ENCODE results near the gene OR51I1. TPM values are rescaled to one million over a fixed set of nuclear protein-coding genes. Genes with fewer than 3 reads are reported as not detected.

The OR51I1 gene
- total RNA-seq, 1 experiment from 2014 or later = not detected

DNA sequence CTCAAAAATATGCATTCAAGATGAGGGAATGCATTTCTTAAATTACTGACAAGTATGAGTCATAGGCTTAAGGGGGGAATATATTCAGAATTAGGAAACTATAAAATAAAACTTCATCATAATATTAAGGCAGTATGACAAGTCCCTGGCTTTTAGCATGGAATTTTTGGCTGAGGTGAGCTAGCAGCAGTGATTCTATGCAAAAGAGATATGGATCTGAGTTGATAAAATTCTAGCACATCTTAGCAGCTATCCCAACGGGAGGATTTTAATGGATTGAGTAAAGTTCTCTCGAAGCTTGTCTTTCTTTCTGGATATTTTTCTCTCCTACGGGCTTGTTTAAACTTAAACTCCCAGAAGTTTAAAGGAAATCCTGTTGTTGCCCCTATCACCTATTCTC lies 18.2 kb downstream of the OR51I1 start:
- no peak for DNase-seq (ENCODE audit: low read depth in 1 of 2, low spot score in 2 of 2)
- Histone ChIP-seq H3K36me3 (no peaks in the 10 kb centered on the region), H3K9me3 (replicated peaks) (no peaks in the 10 kb centered on the region), H3K27me3 (replicated peaks) (peaks cover 28% of the 10 kb centered on the region), H3K27ac (no peak overlapping the region), H3K4me3 (no peak overlapping the region), H3K4me1 (replicated peaks) (no peaks in the 10 kb centered on the region)

DNA sequence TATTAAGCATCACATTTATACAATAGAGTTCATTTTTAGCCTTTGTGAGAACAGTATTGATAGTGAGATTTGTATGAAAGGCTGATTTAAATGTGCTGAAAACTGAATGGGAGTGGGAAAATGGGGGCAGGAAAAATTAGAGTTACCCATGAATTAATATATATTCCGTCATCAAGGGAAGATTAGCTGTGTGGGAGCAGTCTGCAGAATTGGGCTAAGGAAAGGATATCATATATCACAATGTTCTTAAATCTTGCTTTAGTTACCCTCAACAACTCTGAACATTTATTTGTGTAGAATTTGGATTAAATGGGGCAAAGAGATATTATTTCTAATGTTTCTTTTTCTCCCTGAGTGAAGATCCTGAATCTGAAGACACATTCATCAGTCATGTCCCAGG lies 19.5 kb downstream of the OR51I1 start, which contains the start of gene OR51Q1:
Gene OR51Q1 (plus strand): TSS at position 301 of the 400 bp plus-strand sequence. CDS start 90 bp downstream, at position 391.
- DNase-seq (ENCODE audit: low read depth in 1 of 2, low spot score in 2 of 2) = no peak
- no peak within 1 kb of the TSS for H3K4me3 ChIP-seq
- H3K36me3 ChIP-seq = no peaks in the 10 kb centered on the region
- H3K9me3 ChIP-seq (replicated peaks) = no peaks in the 10 kb centered on the region
- H3K4me1 ChIP-seq (replicated peaks) = no peaks in the 10 kb centered on the region
- peaks cover 22% of the 10 kb centered on the region; the same call in 1 of the 2 replicates for H3K27me3 ChIP-seq (replicated peaks)
- H3K27ac ChIP-seq = no peak within 1 kb of the TSS

DNA sequence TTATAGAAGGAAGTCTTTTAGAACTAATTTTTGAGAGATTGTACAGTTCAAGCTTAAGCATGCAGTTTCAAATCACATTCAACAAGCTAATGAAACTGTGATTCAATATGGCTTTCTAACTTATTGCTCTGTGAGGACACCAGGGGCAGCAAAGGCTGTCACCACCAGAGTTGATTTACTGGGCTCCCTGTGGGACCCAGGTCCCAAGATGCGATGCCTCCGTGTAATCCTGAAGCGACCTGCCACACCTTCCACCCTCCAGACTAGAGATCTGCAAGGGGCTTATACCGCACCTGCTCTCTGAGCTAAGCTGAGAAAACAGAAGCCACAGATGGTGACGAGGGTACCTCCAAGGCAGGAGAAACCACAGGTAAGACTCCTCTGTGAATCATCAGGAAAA lies 20.3 kb downstream of the OR51I1 start:
- no peaks in the 10 kb centered on the region for H3K9me3 ChIP-seq (replicated peaks)
- no peak overlapping the region for H3K4me3 ChIP-seq
- H3K4me1 ChIP-seq (replicated peaks) = no peaks in the 10 kb centered on the region
- H3K27ac ChIP-seq = no peak overlapping the region
- no peaks in the 10 kb centered on the region for H3K36me3 ChIP-seq
- H3K27me3 ChIP-seq (replicated peaks) = peaks cover 19% of the 10 kb centered on the region; the same call in 1 of the 2 replicates
- no peak for DNase-seq (ENCODE audit: low read depth in 1 of 2, low spot score in 2 of 2)

DNA sequence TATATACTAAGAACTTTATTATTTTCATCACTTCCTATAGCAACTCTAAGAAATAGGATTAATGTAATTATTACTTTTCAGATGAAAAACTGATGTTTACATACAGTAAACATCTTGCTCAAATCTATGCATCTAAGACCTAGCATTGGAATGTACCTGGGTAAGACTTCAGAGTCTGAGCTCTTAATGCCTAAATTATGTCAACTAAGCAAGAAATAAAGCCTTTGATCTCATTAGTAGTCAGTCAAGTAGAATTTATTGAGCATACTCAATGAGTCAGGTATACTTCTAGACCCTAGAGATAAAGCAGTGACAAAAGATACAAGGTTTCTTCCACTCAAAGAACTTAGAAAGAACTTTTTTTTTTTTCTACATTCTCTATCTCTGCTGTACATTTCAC lies 36.1 kb downstream of the OR51I1 start:
- peaks cover 19% of the 10 kb centered on the region for H3K27me3 ChIP-seq (replicated peaks)
- H3K9me3 ChIP-seq (replicated peaks) = no peaks in the 10 kb centered on the region
- no peak for DNase-seq (ENCODE audit: low read depth in 1 of 2, low spot score in 2 of 2)

DNA sequence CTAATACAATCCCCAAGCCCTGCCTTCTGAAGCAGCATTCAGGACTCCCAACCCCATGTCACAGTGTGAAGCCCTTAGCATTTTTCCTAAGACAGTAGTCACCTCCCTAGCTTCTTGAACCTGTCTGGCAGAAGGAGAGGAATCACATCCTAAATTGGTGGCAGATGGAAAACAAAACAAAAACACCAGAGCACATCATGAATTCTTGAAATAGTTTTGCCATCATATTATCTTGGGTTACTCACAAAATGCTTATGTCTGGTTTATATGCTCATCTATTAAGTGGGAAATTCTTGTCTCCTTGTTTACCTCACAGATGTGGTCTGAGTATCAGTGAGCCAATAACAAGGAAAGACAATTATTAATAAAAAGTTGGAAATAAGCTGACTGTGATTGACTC lies 42.4 kb downstream of the OR51I1 start:
- Histone ChIP-seq H3K4me3 (no peak overlapping the region), H3K27me3 (replicated peaks) (peaks cover 23% of the 10 kb centered on the region), H3K27ac (no peak overlapping the region), H3K4me1 (replicated peaks) (no peaks in the 10 kb centered on the region), H3K9me3 (replicated peaks) (no peaks in the 10 kb centered on the region), H3K36me3 (no peaks in the 10 kb centered on the region)
- DNase-seq (ENCODE audit: low read depth in 1 of 2, low spot score in 2 of 2) = no peak

More for the DNA sequence above, 36.1 kb downstream of the OR51I1 start:
- Histone ChIP-seq H3K27ac (no peak overlapping the region), H3K4me3 (no peak overlapping the region), H3K36me3 (no peaks in the 10 kb centered on the region), H3K4me1 (replicated peaks) (no peaks in the 10 kb centered on the region)

DNA sequence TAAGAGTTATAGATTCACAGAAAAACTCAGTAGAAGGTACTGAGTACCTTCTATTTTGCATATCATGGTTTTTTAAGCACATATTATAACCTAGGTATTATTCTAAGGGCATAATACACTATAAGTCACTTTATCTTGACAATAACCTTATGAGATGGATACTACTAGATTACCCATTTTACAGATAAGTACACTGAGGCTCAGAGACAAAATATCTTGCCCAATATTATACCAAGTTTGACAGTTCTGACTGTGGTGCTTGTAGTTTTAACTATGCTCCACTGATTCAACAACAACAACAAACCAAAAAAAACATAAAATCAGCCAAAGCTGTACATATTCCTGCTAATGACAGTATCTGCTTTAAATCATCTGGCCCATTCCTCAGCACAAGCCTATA lies 47.2 kb downstream of the OR51I1 start:
- H3K27me3 ChIP-seq (replicated peaks) = peaks cover 15% of the 10 kb centered on the region
- H3K4me3 ChIP-seq = no peak overlapping the region
- H3K36me3 ChIP-seq = no peaks in the 10 kb centered on the region
- H3K4me1 ChIP-seq (replicated peaks) = no peaks in the 10 kb centered on the region
- DNase-seq (ENCODE audit: low read depth in 1 of 2, low spot score in 2 of 2) = no peak
- H3K27ac ChIP-seq = no peak overlapping the region
- H3K9me3 ChIP-seq (replicated peaks) = no peaks in the 10 kb centered on the region

Other genes with a start within 250 kb of the OR51I1 start
- gene OR51V1, start 240.8 kb downstream of the OR51I1 start, total RNA-seq (2014; rRNA removed; shearing (Covaris generic)) = not detected in 2 replicates
- gene HBB, start 214.4 kb downstream of the OR51I1 start, total RNA-seq (2014; rRNA removed; shearing (Covaris generic)) = not detected in 2 replicates
- gene HBD, start 207.0 kb downstream of the OR51I1 start, total RNA-seq (2014; rRNA removed; shearing (Covaris generic)) = not detected in 2 replicates
- not detected in 2 replicates for gene HBG1, start 191.7 kb downstream of the OR51I1 start, total RNA-seq (2014; rRNA removed; shearing (Covaris generic))
- not detected in 2 replicates for gene HBG2, start 186.7 kb downstream of the OR51I1 start, total RNA-seq (2014; rRNA removed; shearing (Covaris generic))
- not detected in 2 replicates for gene HBE1, start 171.6 kb downstream of the OR51I1 start, total RNA-seq (2014; rRNA removed; shearing (Covaris generic))
- not detected in 2 replicates for gene OR51B4, start 139.6 kb downstream of the OR51I1 start, total RNA-seq (2014; rRNA removed; shearing (Covaris generic))
- not detected in 2 replicates for gene OR51B2, start 117.2 kb downstream of the OR51I1 start, total RNA-seq (2014; rRNA removed; shearing (Covaris generic))
- gene OR51B5, start 98.0 kb downstream of the OR51I1 start, total RNA-seq (2014; rRNA removed; shearing (Covaris generic)) = 0.39 TPM in 1 of 2 replicates, not detected in the other
- not detected in 2 replicates for gene OR51B6, start 90.0 kb downstream of the OR51I1 start, total RNA-seq (2014; rRNA removed; shearing (Covaris generic))
- gene OR51M1, start 57.7 kb downstream of the OR51I1 start, total RNA-seq (2014; rRNA removed; shearing (Covaris generic)) = not detected in 2 replicates
- not detected in 2 replicates for gene OR51Q1, start 19.4 kb downstream of the OR51I1 start, total RNA-seq (2014; rRNA removed; shearing (Covaris generic))
- gene OR51I2, start 7.8 kb upstream of the OR51I1 start, total RNA-seq (2014; rRNA removed; shearing (Covaris generic)) = not detected in 2 replicates
- gene OR52D1, start 47.2 kb upstream of the OR51I1 start, total RNA-seq (2014; rRNA removed; shearing (Covaris generic)) = not detected in 2 replicates
- not detected in 2 replicates for gene UBQLN3, start 68.4 kb upstream of the OR51I1 start, total RNA-seq (2014; rRNA removed; shearing (Covaris generic))
- gene UBQLNL, start 75.2 kb upstream of the OR51I1 start, total RNA-seq (2014; rRNA removed; shearing (Covaris generic)) = 0.05 TPM in 1 of 2 replicates, not detected in the other
- not detected in 2 replicates for gene OR52H1, start 107.0 kb upstream of the OR51I1 start, total RNA-seq (2014; rRNA removed; shearing (Covaris generic))
- gene OR52B6, start 139.4 kb upstream of the OR51I1 start, total RNA-seq (2014; rRNA removed; shearing (Covaris generic)) = not detected in 2 replicates
- gene TRIM6, start 155.1 kb upstream of the OR51I1 start, total RNA-seq (2014; rRNA removed; shearing (Covaris generic)) = 24.1 and 26.2 TPM in 2 replicates
- gene TRIM34, start 183.5 kb upstream of the OR51I1 start, total RNA-seq (2014; rRNA removed; shearing (Covaris generic)) = 6.0 and 10.6 TPM in 2 replicates
- 37.2 and 51.1 TPM in 2 replicates for gene TRIM5, start 243.6 kb upstream of the OR51I1 start, total RNA-seq (2014; rRNA removed; shearing (Covaris generic))
- 125 and 142 TPM in 2 replicates for gene TRIM22, start 248.3 kb upstream of the OR51I1 start, total RNA-seq (2014; rRNA removed; shearing (Covaris generic))